GM18517 (cell line): ENCODE data around the gene TNXB.
"Not testable (repeated sequence)": the region's sequence is repeated elsewhere in the genome, so short reads cannot be mapped to it uniquely, and the experiment has no call there.

ENCODE experiments used
- ATAC-seq: cut with Tn5 transposase; IDR thresholded peaks from one replicate; pipeline ENCODE4 v1.9.1; 2021; ENCODE audit warnings: mild to moderate bottlenecking, moderate library complexity; ENCODE audit not compliant: unreplicated experiment

TNXB gene

DNA sequence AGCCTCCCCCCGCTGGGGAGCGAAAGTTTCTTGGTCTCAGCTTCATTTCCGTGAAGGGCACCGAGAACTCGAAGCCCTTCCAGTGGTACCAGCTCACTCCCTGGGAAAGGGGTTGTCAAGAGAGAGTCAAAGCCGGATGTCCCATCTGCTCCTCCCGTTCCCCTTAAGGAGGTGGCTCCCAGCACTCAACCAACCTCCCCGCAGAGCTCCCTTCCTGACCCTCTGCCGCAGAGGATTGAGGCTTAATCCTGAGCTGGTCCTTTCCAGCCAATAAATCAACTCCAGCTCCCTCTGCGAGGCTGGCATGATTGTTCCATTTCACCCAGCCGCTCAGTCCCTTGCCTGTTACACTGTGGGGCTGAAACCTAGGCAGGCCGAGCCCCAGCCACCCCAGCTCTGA lies 100.5 kb downstream of the TNXB start:
- not testable (repeated sequence) for ATAC-seq

DNA sequence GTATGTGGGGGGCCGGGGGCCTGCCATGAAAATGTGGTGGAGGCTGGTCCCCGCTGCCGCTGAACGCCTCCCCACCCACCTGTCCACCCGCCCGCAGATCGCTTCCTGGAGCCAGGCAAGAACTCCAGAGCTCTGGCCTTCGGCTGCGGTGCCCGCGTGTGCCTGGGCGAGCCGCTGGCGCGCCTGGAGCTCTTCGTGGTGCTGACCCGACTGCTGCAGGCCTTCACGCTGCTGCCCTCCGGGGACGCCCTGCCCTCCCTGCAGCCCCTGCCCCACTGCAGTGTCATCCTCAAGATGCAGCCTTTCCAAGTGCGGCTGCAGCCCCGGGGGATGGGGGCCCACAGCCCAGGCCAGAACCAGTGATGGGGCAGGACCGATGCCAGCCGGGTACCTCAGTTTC lies 101.1 kb downstream of the TNXB start:
- ATAC-seq, result not testable (repeated sequence)

DNA sequence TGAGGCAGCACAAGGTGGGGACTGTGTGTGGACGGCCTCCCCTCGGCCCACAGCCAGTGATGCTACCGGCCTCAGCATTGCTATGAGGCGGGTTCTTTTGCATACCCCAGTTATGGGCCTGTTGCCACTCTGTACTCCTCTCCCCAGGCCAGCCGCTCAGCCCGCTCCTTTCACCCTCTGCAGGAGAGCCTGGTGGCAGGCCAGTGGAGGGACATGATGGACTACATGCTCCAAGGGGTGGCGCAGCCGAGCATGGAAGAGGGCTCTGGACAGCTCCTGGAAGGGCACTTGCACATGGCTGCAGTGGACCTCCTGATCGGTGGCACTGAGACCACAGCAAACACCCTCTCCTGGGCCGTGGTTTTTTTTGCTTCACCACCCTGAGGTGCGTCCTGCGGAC lies 102.1 kb downstream of the TNXB start:
- ATAC-seq, result not testable (repeated sequence)

DNA sequence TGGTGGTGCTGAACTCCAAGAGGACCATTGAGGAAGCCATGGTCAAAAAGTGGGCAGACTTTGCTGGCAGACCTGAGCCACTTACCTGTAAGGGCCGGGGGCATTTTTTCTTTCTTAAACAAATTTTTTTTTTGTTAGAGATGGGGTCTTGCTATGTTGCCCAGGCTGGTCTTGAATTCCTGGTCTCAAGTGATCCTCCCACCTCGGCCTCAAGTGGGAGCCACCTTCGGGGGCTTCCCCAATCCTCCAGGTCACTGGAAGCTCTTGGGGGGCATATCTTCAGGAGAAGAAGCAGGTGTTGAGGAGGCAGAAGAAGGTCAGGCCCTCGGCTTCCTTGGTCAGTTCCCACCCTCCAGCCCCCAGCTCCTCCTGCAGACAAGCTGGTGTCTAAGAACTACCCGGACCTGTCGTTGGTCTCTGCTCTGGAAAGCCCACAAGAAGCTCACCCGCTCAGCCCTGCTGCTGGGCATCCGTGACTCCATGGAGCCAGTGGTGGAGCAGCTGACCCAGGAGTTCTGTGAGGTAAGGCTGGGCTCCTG lies 103.1 kb downstream of the TNXB start:
- ATAC-seq, result not testable (repeated sequence)

DNA sequence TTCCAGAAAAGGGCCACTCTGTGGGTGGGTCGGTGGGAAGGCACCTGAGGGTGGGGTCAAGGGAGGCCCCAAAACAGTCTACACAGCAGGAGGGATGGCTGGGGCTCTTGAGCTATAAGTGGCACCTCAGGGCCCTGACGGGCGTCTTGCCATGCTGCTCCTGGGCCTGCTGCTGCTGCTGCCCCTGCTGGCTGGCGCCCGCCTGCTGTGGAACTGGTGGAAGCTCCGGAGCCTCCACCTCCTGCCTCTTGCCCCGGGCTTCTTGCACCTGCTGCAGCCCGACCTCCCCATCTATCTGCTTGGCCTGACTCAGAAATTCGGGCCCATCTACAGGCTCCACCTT lies 103.6 kb downstream of the TNXB start:
- ATAC-seq, result not testable (repeated sequence)

DNA sequence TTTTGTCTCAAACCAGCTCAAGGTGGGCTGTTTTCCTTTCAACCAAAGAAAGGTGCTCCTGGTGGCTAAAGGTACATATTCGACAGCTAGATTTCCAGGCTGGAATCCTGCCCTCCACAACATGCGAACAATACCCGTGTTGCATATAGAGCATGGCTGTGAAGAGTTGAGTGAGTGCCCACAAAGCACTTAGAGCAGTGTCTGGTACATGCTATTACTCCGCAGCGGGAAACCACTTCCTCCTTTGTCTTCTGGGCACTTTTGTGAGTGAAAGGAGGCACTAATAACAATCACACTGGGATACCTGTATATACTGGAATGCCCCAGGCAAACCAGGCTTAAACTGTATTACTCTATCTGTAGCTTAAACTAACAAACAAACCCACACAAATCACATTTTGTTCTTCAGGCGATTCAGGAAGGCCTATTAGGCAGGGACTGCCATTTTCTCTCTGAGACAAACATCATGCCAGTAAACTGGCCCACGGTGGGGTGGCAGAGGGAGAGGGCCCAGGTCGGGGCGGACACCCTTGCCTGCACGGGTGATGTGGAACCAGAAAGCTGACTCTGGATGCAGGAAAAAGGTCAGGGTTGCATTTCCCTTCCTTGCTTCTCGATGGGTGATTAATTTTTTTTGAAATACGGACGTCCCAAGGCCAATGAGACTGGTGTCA lies 104.1 kb downstream of the TNXB start:
- not testable (repeated sequence) for ATAC-seq

DNA sequence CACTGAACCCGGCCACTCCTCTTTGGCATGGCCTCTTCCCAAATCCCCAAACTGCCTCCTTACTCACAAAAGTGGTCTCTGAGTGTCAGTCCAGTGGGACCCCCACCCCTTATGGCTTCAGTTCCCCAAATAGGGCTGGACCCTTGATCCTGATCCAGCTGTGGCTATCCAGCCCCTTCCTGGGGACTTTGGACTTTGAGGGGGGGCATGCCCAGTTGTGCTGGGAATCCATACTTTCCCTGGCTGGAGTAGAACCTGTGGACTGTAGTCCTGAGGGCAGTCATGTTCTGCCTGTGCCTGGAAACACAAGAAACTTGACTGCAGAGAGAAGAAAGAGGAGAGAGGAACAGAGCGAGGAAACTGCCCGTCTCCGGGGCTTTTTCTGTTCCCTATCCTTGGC lies 104.7 kb downstream of the TNXB start:
- ATAC-seq, result not testable (repeated sequence)

DNA sequence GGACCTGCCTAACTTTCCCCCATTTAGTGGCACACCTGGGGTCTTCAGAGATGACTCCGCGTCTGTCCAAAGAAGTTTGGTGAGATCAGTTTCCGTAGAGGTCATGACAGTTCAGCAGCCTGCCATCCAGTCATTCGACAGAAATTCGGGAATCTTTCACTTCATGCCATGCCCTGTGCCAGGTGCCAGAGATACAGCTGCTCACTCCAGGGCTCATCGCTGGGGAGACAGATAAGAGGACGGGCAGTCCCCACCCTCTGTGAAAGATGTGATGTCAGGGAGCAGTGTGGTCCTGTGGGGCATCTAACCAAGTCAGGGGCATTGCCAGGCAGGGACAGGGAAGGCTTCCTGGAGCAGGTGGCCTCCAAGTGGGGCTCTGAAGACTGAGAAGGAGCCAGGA lies 105.8 kb downstream of the TNXB start:
- not testable (repeated sequence) for ATAC-seq

DNA sequence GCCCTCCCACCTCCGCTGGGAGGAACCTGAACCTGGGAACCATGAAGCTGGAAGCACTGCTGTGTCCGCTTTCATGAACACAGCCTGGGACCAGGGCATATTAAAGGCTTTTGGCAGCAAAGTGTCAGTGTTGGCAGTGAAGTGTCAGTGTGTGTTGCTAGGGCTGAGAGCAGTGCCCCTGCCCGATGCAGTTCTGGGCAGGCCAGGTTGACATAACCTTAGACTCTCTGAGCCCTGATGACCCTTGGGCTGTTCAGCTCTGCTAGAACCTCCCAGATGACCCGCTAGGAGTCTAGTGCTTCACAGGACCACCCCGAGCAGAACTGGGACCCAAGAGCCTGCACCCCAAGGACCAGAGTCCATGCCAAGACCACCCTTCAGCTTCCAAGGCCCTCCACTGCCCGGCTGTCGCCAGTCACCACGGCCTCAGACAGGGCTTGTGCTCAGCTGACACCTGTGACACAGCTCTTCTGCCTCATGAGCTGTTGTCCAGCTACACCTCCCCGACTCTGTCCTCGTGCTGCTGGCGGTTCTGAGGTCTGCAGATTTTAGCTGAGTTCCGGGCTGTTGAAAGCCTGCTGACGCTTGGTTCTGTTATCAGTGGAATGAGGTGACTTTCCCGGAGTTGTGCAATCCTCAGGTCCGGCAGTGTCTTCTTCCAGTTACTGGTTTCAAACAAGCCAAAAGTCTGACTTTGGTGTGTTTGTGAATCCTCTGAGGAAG lies 106.4 kb downstream of the TNXB start:
- not testable (repeated sequence) for ATAC-seq

DNA sequence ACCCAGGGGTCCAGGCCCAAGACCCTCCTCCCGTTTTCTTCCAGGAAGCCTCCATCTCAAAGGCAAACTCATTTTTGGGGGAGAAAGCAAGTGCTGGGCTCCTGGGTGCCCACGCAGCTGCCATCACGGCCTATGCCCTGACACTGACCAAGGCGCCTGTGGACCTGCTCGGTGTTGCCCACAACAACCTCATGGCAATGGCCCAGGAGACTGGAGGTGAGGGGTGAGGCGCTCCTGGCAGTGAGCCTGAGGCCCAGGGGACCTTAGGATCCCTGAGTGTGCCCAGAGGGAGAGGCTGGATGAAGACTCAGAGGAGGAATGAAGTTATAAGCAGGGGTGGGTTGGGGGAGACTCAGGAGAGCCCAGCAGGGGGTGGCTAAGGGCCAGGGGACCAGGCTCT lies 112.8 kb downstream of the TNXB start:
- ATAC-seq, result not testable (repeated sequence)

DNA sequence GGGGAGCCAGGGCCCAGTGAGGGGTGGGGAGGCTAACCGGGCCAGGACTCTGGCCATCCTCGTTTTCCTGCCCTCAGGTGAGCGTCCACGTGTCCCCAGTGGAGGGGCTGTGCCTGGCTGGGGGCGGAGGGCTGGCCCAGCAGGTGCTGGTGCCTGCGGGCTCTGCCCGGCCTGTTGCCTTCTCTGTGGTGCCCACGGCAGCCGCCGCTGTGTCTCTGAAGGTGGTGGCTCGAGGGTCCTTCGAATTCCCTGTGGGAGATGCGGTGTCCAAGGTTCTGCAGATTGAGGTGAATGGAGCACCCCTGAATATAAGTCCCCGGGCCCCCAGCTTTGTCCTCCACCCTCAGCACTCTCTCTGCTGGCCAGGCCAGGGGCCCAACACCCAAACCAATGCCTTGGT lies 114.7 kb downstream of the TNXB start:
- ATAC-seq, result not testable (repeated sequence)
